Activated naive CD4-positive, alpha-beta T cell treated with anti-CD3 and anti-CD28 coated beads, Interleukin-2, amount 50 U/mL, for 72 hours (primary cell): ENCODE data around the gene ATP5MK. TPM values are rescaled to one million over a fixed set of nuclear protein-coding genes. Genes with fewer than 3 reads are reported as not detected.

Experiments
- ATAC-seq, 2 donors: fragments of 150-1000 bp; cut with Tn5 transposase; 2 replicates each; pipeline ENCODE4 v1.10.0; 2021; ENCODE audit warnings: mild to moderate bottlenecking in 2 of 2, moderate library complexity in 2 of 2
- DNase-seq, 2 donors: peaks; one replicate each; pipeline ENCODE4 v3.0.0; 2021 to 2022; ENCODE audit warnings: low spot score in 2 of 2
- H3K27ac Mint-ChIP-seq, 2 donors: one replicate each; pipeline ENCODE4 v1.8.0; 2022; ENCODE audit warnings: mild to moderate bottlenecking in 2 of 2, mixed read lengths in 2 of 2
- H3K36me3 Mint-ChIP-seq, 2 donors: one replicate each; pipeline ENCODE4 v1.8.0; 2022; ENCODE audit warnings: mixed read lengths in 2 of 2
- H3K9me3 Mint-ChIP-seq, 2 donors: one replicate each; pipeline ENCODE4 v1.8.0; 2022; ENCODE audit warnings: mixed read lengths in 2 of 2
- total RNA-seq, 2 donors: library from RNA; stranded (reverse); gene quantifications; one replicate each; pipeline ENCODE4 v1.2.3, GENCODE V29; 2022

Gene ATP5MK
- 100 to 1,000 TPM; 382 to 465 TPM for total RNA-seq

DNA sequence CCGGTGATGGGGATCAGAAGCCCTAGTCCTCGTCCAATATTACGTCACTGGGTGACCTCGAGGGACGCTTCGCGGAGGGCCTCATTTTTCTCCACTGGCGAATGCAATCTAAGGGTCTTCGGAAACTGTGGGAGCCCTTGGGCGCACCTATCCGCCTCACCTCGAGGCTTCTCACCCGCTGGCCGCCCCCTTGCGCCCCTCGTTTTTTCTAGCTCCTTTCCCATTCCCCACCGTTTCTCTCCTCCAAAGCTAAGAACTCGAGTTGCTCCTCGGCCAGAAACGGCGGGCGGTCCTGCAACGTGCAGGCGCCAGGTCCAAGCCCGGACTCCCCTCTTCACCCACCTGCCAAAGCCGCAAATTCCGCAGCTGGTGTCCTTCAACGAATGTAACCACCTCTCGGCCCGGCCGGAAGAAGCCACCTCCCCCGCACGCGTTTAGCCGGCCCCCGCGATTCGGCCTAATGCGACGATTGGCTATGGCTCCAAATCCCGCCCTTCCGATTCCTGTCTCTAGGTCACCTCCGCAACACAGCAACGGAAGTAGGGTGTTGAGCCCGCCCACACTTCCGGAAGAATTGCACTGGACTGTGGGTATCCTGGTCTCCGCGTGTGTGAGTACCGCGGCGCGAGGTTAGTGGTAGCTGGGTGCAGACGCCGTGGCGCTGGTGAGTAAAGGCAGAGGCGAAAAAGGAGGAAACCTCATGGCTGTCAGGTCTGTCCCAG, at the start of gene ATP5MK, which contains the start of gene PDCD11:
Gene ATP5MK (minus strand): TSS at position 409 of the 722 bp plus-strand sequence. CDS start 4,018 bp downstream, outside the sequence.
Gene PDCD11 (plus strand): TSS at position 560 of the 722 bp plus-strand sequence. CDS start 1,801 bp downstream, outside the sequence.
- Mint-ChIP-seq H3K9me3 (no peaks in the 10 kb centered on the region), H3K36me3 (peaks cover 41 to 45% of the 10 kb centered on the region in 2 donors), H3K27ac (peak within 1 kb of the TSS; percentile 92 to 99)
- ATAC-seq (peak; percentile 100), DNase-seq (peak; percentile 94 to 97)

DNA sequence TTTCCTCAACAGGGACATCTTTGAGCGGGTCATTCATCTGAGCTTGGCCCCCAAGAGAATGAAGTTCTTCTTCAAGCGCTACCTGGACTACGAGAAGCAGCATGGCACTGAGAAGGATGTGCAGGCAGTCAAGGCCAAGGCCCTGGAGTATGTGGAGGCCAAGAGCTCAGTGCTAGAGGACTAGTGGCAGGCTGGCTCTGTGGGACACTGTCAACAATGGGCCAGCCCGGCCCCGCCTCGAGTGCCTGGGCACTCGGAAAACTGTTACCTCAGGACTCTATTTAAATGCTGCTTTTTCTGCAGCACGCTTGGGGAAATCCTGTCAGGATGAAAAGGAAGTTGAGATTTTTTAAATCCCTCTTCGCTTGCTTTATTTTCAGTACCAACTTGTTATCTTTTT, 49.1 kb upstream of the ATP5MK start:
- Mint-ChIP-seq H3K27ac (no peak overlapping the region), H3K36me3 (peaks cover 6 to 15% of the 10 kb centered on the region in 2 donors), H3K9me3 (no peaks in the 10 kb centered on the region)
- ATAC-seq: no peak
- no peak for DNase-seq

- no peaks in the 10 kb centered on the region for H3K9me3 Mint-ChIP-seq
- H3K27ac Mint-ChIP-seq: peak overlapping the region in 1 of 2 donors; percentile 85
- ATAC-seq: no peak
- H3K36me3 Mint-ChIP-seq: peaks cover 12 to 15% of the 10 kb centered on the region in 2 donors
- DNase-seq: no peak
Measured at GRCh38 chr10:103444478-103444877, 48.2 kb upstream of the ATP5MK start.

GRCh38 chr10:103443475-103444185, 47.4 kb upstream of the ATP5MK start:
- ATAC-seq: peak in 1 of 2 donors; percentile 20
- H3K36me3 Mint-ChIP-seq: peaks cover 10 to 15% of the 10 kb centered on the region in 2 donors

GRCh38 chr10:103442031-103442461, 45.8 kb upstream of the ATP5MK start:
- peaks cover 20 to 23% of the 10 kb centered on the region in 2 donors for H3K36me3 Mint-ChIP-seq
- H3K27ac Mint-ChIP-seq: peak overlapping the region in 1 of 2 donors; percentile 94
- DNase-seq (no peak), ATAC-seq (no peak)
- H3K9me3 Mint-ChIP-seq: no peaks in the 10 kb centered on the region

More at GRCh38 chr10:103443475-103444185, 47.4 kb upstream of the ATP5MK start:
- Mint-ChIP-seq H3K9me3 (no peaks in the 10 kb centered on the region), H3K27ac (peak overlapping the region; percentile 74 to 88)
- no peak for DNase-seq

GRCh38 chr10:103441611-103442010, 45.3 kb upstream of the ATP5MK start:
- Mint-ChIP-seq H3K36me3 (peaks cover 20 to 23% of the 10 kb centered on the region in 2 donors), H3K27ac (peak overlapping the region in 1 of 2 donors; percentile 94), H3K9me3 (no peaks in the 10 kb centered on the region)
- ATAC-seq: no peak
- no peak for DNase-seq

DNA sequence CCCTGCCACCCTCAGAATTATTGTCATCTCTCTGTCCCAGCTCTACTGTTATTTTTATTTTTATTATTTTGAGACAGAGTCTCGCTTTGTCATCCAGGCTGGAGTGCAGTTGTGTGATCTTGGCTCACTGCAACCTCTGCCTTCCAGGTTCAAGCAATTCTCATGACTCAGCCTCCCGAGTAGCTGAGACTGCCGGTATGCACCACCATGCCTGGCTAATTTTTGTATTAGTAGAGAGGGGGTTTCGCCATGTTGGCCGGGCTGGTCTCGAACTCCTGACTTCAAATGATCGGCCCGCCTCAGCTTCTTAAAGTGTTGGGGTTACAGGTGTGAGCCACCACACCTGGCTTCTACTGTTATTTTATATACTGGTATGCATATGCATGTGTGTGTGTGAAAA, 44.9 kb upstream of the ATP5MK start:
- ATAC-seq: no peak
- H3K9me3 Mint-ChIP-seq: no peaks in the 10 kb centered on the region
- peak overlapping the region in 1 of 2 donors; percentile 93 for H3K27ac Mint-ChIP-seq
- DNase-seq: no peak
- H3K36me3 Mint-ChIP-seq: peaks cover 20 to 23% of the 10 kb centered on the region in 2 donors

- no peaks in the 10 kb centered on the region for H3K9me3 Mint-ChIP-seq
- ATAC-seq: no peak
- H3K27ac Mint-ChIP-seq: peak overlapping the region in 1 of 2 donors; percentile 72
- H3K36me3 Mint-ChIP-seq: peaks cover 20 to 23% of the 10 kb centered on the region in 2 donors
- DNase-seq: no peak
Measured at GRCh38 chr10:103440416-103440815, 44.1 kb upstream of the ATP5MK start.

GRCh38 chr10:103439776-103440175, 43.5 kb upstream of the ATP5MK start:
- peaks cover 20 to 23% of the 10 kb centered on the region in 2 donors for H3K36me3 Mint-ChIP-seq
- H3K9me3 Mint-ChIP-seq: no peaks in the 10 kb centered on the region
- no peak for ATAC-seq
- DNase-seq: no peak
- H3K27ac Mint-ChIP-seq: peak overlapping the region in 1 of 2 donors; percentile 74

DNA sequence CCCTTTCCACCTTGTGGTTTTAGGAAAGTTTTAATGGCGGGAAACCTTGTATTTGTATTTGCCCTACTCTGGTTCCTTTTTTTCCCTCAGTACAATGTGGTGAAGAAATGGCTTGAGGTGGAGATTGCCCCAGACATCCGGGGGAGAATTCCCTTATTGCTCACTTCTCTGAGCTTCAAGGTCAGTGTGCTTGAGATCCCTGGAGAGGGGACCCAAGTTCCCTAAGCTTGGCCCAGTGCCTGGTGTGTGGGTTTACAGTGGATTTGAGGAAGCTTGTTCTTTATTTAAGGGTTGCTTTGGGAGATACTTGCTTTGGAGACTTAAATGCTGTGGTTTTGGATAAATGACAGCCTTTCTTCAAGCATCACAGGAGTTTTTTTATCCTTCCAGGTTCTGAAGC, 37.6 kb upstream of the ATP5MK start:
- DNase-seq (no peak), ATAC-seq (no peak)
- Mint-ChIP-seq H3K36me3 (peaks cover 24 to 27% of the 10 kb centered on the region in 2 donors), H3K27ac (no peak overlapping the region), H3K9me3 (no peaks in the 10 kb centered on the region)

DNA sequence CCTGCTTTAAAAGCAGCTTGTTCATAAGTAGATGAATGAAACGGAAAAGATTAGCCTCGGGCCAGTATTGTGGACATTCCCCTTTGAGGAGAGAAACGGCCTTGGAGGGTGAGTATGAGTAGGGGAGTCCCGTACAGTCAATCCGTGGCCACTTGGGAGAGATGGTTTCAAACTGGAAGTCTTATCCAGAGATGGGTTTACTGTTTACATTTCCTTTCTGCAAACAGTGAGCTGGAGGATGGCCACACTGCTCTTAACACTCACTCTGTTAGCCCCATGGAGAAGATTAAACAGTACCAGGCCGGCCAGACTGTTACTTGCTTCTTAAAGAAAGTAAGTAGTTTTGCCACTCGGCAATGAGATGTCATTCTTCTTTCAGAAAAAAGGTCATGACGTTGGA, 35.6 kb upstream of the ATP5MK start:
- ATAC-seq: peak in 1 of 2 donors; percentile 29
- Mint-ChIP-seq H3K9me3 (no peaks in the 10 kb centered on the region), H3K27ac (peak overlapping the region; percentile 34 to 65), H3K36me3 (peaks cover 16 to 17% of the 10 kb centered on the region in 2 donors)
- DNase-seq: no peak

GRCh38 chr10:103429647-103430046, 33.4 kb upstream of the ATP5MK start:
- ATAC-seq (peak; percentile 26 to 77), DNase-seq (no peak)
- no peaks in the 10 kb centered on the region for H3K9me3 Mint-ChIP-seq
- H3K36me3 Mint-ChIP-seq: peaks cover 16 to 21% of the 10 kb centered on the region in 2 donors
- peak overlapping the region in 1 of 2 donors; percentile 77 for H3K27ac Mint-ChIP-seq

GRCh38 chr10:103428989-103429643, 32.8 kb upstream of the ATP5MK start:
- Mint-ChIP-seq H3K9me3 (no peaks in the 10 kb centered on the region), H3K36me3 (peaks cover 20 to 27% of the 10 kb centered on the region in 2 donors), H3K27ac (peak overlapping the region in 1 of 2 donors; percentile 77)
- DNase-seq (no peak), ATAC-seq (peak; percentile 26 to 68)

DNA sequence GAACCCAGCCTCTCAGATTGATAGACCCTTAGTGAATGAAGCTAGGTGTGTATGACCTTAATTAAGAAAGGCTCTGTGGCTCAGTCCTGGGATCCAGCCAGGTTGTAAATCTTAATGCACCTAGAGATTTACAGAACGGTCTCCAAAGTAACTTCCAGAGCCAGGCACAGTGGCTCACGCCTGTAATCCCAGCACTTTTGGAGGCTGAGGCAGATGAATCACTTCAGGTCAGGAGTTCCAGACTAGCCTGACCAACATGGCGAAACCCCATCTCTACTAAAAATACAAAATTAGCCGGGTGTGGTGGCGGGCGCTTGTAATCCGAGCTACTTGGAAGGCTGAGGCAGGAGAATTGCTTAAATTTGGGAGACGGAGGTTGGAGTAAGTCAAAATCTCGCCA, 31.6 kb upstream of the ATP5MK start:
- ATAC-seq (no peak), DNase-seq (no peak)
- H3K27ac Mint-ChIP-seq: peak overlapping the region; percentile 7 to 47
- H3K9me3 Mint-ChIP-seq: no peaks in the 10 kb centered on the region
- H3K36me3 Mint-ChIP-seq: peaks cover 19 to 27% of the 10 kb centered on the region in 2 donors

DNA sequence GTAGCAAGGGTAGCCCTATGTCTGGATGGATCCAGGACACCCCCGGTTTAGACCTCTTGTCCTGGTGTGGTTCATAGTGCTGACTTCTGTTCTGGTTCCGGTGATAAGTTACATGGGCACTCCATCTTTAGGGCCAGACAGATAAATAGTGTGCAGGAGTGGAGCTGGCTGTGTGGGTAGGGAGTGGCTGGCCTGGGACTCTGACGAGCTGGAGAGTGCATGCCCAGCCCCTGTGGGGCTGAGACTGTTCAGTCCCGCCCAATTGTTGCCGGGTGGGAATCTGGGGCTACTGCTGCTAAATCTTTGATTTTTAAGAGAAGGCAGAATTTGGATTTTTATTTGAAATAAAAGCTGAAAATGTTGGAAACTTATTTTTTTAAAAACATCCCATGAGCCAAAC, 27.5 kb upstream of the ATP5MK start:
- no peak for ATAC-seq
- Mint-ChIP-seq H3K36me3 (peaks cover 8 to 23% of the 10 kb centered on the region in 2 donors), H3K27ac (no peak overlapping the region), H3K9me3 (no peaks in the 10 kb centered on the region)
- DNase-seq: no peak

GRCh38 chr10:103419101-103419500, 22.8 kb upstream of the ATP5MK start:
- ATAC-seq (no peak), DNase-seq (no peak)
- no peaks in the 10 kb centered on the region for H3K9me3 Mint-ChIP-seq
- peaks cover 23 to 41% of the 10 kb centered on the region in 2 donors for H3K36me3 Mint-ChIP-seq
- H3K27ac Mint-ChIP-seq: no peak overlapping the region

GRCh38 chr10:103417601-103418000, 21.3 kb upstream of the ATP5MK start:
- peaks cover 22 to 37% of the 10 kb centered on the region in 2 donors for H3K36me3 Mint-ChIP-seq
- no peak for DNase-seq
- no peak for ATAC-seq
- H3K27ac Mint-ChIP-seq: no peak overlapping the region
- H3K9me3 Mint-ChIP-seq: no peaks in the 10 kb centered on the region
